SK-N-SH (cell line): ENCODE results near the gene PLAC1. TPM values are rescaled to one million over a fixed set of nuclear protein-coding genes. Genes with fewer than 3 reads are reported as not detected.

Source experiments
- CTCF ChIA-PET: fragments of 300-600, 350-600 bp; formaldehyde crosslinking; extraction: SDS; loops from one replicate; lab custom pipeline; 2021; lab: Yijun Ruan, JAX
- POLR2A ChIA-PET: fragments of 350-600 bp; sonication (Branson Sonifier 250); formaldehyde crosslinking; extraction: SDS; loops from one replicate; lab custom pipeline; 2020; ENCODE audit warnings: antibody characterized with exemption, inconsistent platforms; lab: Yijun Ruan, JAX
- DNase-seq: peaks from one replicate; pipeline ENCODE4 v3.0.0; 2012
- H2AFZ ChIP-seq: fragments of 200-600 bp; sonication (generic); 2 replicates; pipeline ENCODE4 v1.8.1; 2016; ENCODE audit warnings: antibody characterized with exemption, mild to moderate bottlenecking, low read depth
- H3F3A ChIP-seq: fragments of 200-600 bp; sonication (generic); replicated peaks from 2 replicates; pipeline ENCODE3; 2016; ENCODE audit warnings: antibody characterized with exemption, mild to moderate bottlenecking; ENCODE audit not compliant: insufficient read depth
- H3K27ac ChIP-seq, 2 experiments: fragments of 200-500 bp in 1 of 2; fragments of 200-600 bp in 1 of 2; sonication (Bioruptor generic) in 1 of 2; sonication (generic), shearing (Covaris generic) in 1 of 2; 2 replicates each; pipeline versions ENCODE4 v1.5.1 to v1.6.1; 2014 to 2016; ENCODE audit warnings: low read depth in 2 of 2, inconsistent platforms in 1 of 2, low read length in 1 of 2, mild to moderate bottlenecking in 1 of 2, mixed read lengths in 1 of 2
- H3K27me3 ChIP-seq: fragments of 200-600 bp; sonication (generic), shearing (Covaris generic); 2 replicates; pipeline ENCODE4 v1.6.1; 2016; ENCODE audit warnings: mixed run types; ENCODE audit not compliant: insufficient read depth
- H3K36me3 ChIP-seq, 2 experiments: fragments of 200-500 bp in 1 of 2; fragments of 200-600 bp in 1 of 2; sonication (Bioruptor generic) in 1 of 2; sonication (generic) in 1 of 2; replicated peaks in 1 of 2; 2 replicates each; pipeline versions ENCODE3 to v1.5.1; 2014 to 2016; ENCODE audit warnings: low read length in 1 of 2, mild to moderate bottlenecking in 1 of 2; ENCODE audit not compliant: insufficient read depth in 2 of 2, control insufficient read depth in 1 of 2
- H3K4me1 ChIP-seq, 2 experiments: fragments of 200-500 bp in 1 of 2; fragments of 200-600 bp in 1 of 2; sonication (Bioruptor generic) in 1 of 2; sonication (generic), shearing (Covaris generic) in 1 of 2; 2 replicates each; pipeline versions ENCODE4 v1.5.1 to v1.6.1; 2014 to 2016; ENCODE audit warnings: low read depth in 1 of 2, low read length in 1 of 2, mixed run types in 1 of 2; ENCODE audit not compliant: insufficient read depth in 2 of 2, control insufficient read depth in 1 of 2
- H3K4me2 ChIP-seq: fragments of 200-600 bp; sonication (generic), shearing (Covaris generic); 2 replicates; pipeline ENCODE4 v1.6.1; 2017; ENCODE audit warnings: mixed run types
- H3K4me3 ChIP-seq, 2 experiments: fragments of 200-500 bp in 1 of 2; fragments of 200-600 bp in 1 of 2; sonication (Bioruptor generic) in 1 of 2; sonication (generic), shearing (Covaris generic) in 1 of 2; 2 replicates each; pipeline versions ENCODE4 v1.5.1 to v1.8.1; 2014 to 2016; ENCODE audit warnings: low read depth in 2 of 2, inconsistent platforms in 1 of 2, low read length in 1 of 2, mild to moderate bottlenecking in 1 of 2, mixed read lengths in 1 of 2, moderate library complexity in 1 of 2
- H3K79me2 ChIP-seq: fragments of 200-600 bp; sonication (generic); 2 replicates; pipeline ENCODE4 v1.8.1; 2017; ENCODE audit warnings: mild to moderate bottlenecking; ENCODE audit not compliant: insufficient read depth
- H3K9ac ChIP-seq: fragments of 200-600 bp; sonication (generic); 2 replicates; pipeline ENCODE4 v1.6.1; 2017; ENCODE audit warnings: mixed run types
- H3K9me2 ChIP-seq: fragments of 200-600 bp; sonication (generic); 2 replicates; pipeline ENCODE4 v1.6.1; 2017; ENCODE audit warnings: mixed run types
- H3K9me3 ChIP-seq: fragments of 200-600 bp; sonication (generic); 2 replicates; pipeline ENCODE4 v1.6.1; 2017; ENCODE audit warnings: mixed run types, mild to moderate bottlenecking, moderate library complexity
- H4K20me1 ChIP-seq: fragments of 200-600 bp; sonication (generic); 2 replicates; pipeline ENCODE4 v1.6.1; 2017; ENCODE audit warnings: mild to moderate bottlenecking, mixed run types; ENCODE audit not compliant: insufficient read depth
- EP300 ChIP-seq, 2 experiments: IDR thresholded peaks; 2 replicates each; pipeline versions ENCODE4 v1.4.0 to v1.6.1; 2012; ENCODE audit warnings: borderline replicate concordance in 1 of 2, low read depth in 1 of 2, low read length in 1 of 2
- FOSL2 ChIP-seq: IDR thresholded peaks from 2 replicates; pipeline ENCODE4 v1.4.0; 2012; ENCODE audit warnings: low read depth, mild to moderate bottlenecking, moderate library complexity, borderline replicate concordance
- FOXM1 ChIP-seq: IDR thresholded peaks from 2 replicates; pipeline ENCODE4 v1.4.0; 2012; ENCODE audit warnings: low read depth, mild to moderate bottlenecking
- GABPA ChIP-seq: IDR thresholded peaks from 2 replicates; pipeline ENCODE4 v1.4.0; 2012; ENCODE audit warnings: low read depth, mild to moderate bottlenecking
- IRF3 ChIP-seq: fragments of 150-350 bp; IDR thresholded peaks from 2 replicates; pipeline ENCODE4 v1.6.1; 2016; ENCODE audit warnings: mild to moderate bottlenecking, low read depth, low read length
- JUND ChIP-seq: IDR thresholded peaks from 2 replicates; pipeline ENCODE4 v1.4.0; 2012
- MAX ChIP-seq: IDR thresholded peaks from 2 replicates; pipeline ENCODE4 v1.4.0; 2012; ENCODE audit warnings: low read depth
- MXI1 ChIP-seq: IDR thresholded peaks from 2 replicates; pipeline ENCODE4 v1.6.1; 2012; ENCODE audit warnings: mild to moderate bottlenecking, low read depth, low read length, improper control_type of control experiment
- NFIC ChIP-seq: IDR thresholded peaks from 2 replicates; pipeline ENCODE4 v1.4.0; 2012; ENCODE audit warnings: borderline replicate concordance
- NRF1 ChIP-seq: IDR thresholded peaks from 2 replicates; pipeline ENCODE4 v1.6.1; 2012; ENCODE audit warnings: low read depth, mild to moderate bottlenecking, low read length
- PBX3 ChIP-seq: IDR thresholded peaks from 2 replicates; pipeline ENCODE4; 2012
- POLR2AphosphoS5 ChIP-seq: IDR thresholded peaks from 2 replicates; pipeline ENCODE4 v1.6.1; 2012; ENCODE audit warnings: low read depth, low read length
- RAD21 ChIP-seq: IDR thresholded peaks from 2 replicates; pipeline ENCODE4 v1.6.1; 2012; ENCODE audit warnings: mild to moderate bottlenecking, low read length
- SMC3 ChIP-seq: IDR thresholded peaks from 2 replicates; pipeline ENCODE4 v1.6.1; 2012; ENCODE audit warnings: low read depth, low read length, improper control_type of control experiment
- TAF1 ChIP-seq: IDR thresholded peaks from 2 replicates; pipeline ENCODE4 v1.6.1; 2012; ENCODE audit warnings: low read depth, mild to moderate bottlenecking, low read length, moderate library complexity, borderline replicate concordance
- TCF12 ChIP-seq: IDR thresholded peaks from 2 replicates; pipeline ENCODE4 v1.4.0; 2012
- USF2 ChIP-seq: fragments of 150-350 bp; IDR thresholded peaks from 2 replicates; pipeline ENCODE4 v1.6.1; 2017; ENCODE audit warnings: antibody characterized with exemption, low read length, low read depth, borderline replicate concordance
- WGBS: methylation state at CpG from one replicate; pipeline ENCODE4 v1.1.6; 2017; ENCODE audit warnings: low lambda C conversion rate; 5-methylcytosine and 5-hydroxymethylcytosine counted together
- polyA plus RNA-seq, 3 experiments: library from polyadenylated mRNA; depleted of rRNA; stranded (reverse); fragments of >200 nt; gene quantifications; 2 replicates each; pipeline ENCODE4 v1.2.3, GENCODE V29; 2012

Gene PLAC1
- polyA plus RNA-seq, 1 of the 3 experiments (the other 2 are of a cell fraction), result 50.9 TPM

GRCh38 chrX:134645936-134646543 lies 12.2 kb downstream of the PLAC1 start:
- Histone ChIP-seq H3K36me3 (no peaks in the 10 kb centered on the region), H3F3A (no peaks in the 10 kb centered on the region), H3K27ac (no peak overlapping the region), H2AFZ (no peak overlapping the region), H4K20me1 (no peaks in the 10 kb centered on the region), H3K27me3 (no peaks in the 10 kb centered on the region), H3K4me3 (no peak overlapping the region), H3K9me2 (no peaks in the 10 kb centered on the region), H3K4me2 (no peak overlapping the region), H3K9me3 (no peaks in the 10 kb centered on the region), H3K4me1 (no peaks in the 10 kb centered on the region; a peak in 1 of 4 replicates), H3K9ac (no peak overlapping the region), H3K79me2 (no peaks in the 10 kb centered on the region)
- WGBS, result 78% methylated on average over 6 of the region's 6 CpGs
- CTCF ChIA-PET, result interaction anchor here (1.4 kb wide), 1 partner anchor 20 kb away, joined by 3 read pairs; no protein-coding TSS in a partner anchor
- TF ChIP-seq RAD21 (no peak), POLR2AphosphoS5 (no peak), TAF1 (no peak), GABPA (no peak), NRF1 (no peak), MXI1 (no peak), MAX (no peak), JUND (no peak), SMC3 (no peak)
- DNase-seq, result no peak
- POLR2A ChIA-PET, result no interaction called here

- no peak overlapping the region for H3K4me2 ChIP-seq
- H3K4me3 ChIP-seq, result no peak overlapping the region
- no peaks in the 10 kb centered on the region for H3K9me3 ChIP-seq
- CTCF ChIA-PET, result no interaction called here
- no peak overlapping the region for H2AFZ ChIP-seq
- H3K27ac ChIP-seq, result peak overlapping the region in 1 of 2 experiments; percentile 50; a peak in 1 of 4 replicates
- TF ChIP-seq PBX3, result peak; percentile 90
- no peak for TF ChIP-seq IRF3
- TF ChIP-seq NFIC, result peak; percentile 44; the same call in 1 of the 2 replicates
- TF ChIP-seq FOXM1, result no peak
- peak; percentile 74 for TF ChIP-seq TCF12
- peak; percentile 13; the same call in 1 of the 2 replicates for TF ChIP-seq FOSL2
- TF ChIP-seq EP300 (IDR thresholded peaks at IDR 0.05; ENCODE audit: borderline replicate concordance in 1 of 2, low read depth in 1 of 2, low read length in 1 of 2), result peak; percentile 39 to 71; a peak in 3 of 4 replicates
- no peak for TF ChIP-seq USF2
- TF ChIP-seq JUND, result peak; percentile 41; the same call in 1 of the 2 replicates
- no peaks in the 10 kb centered on the region for H4K20me1 ChIP-seq
- H3K4me1 ChIP-seq, result no peaks in the 10 kb centered on the region; a peak in 1 of 4 replicates
- no peaks in the 10 kb centered on the region for H3K9me2 ChIP-seq
- WGBS, result 56% methylated on average over 1 of the region's 1 CpG
- no peaks in the 10 kb centered on the region for H3F3A ChIP-seq
- H3K27me3 ChIP-seq, result no peaks in the 10 kb centered on the region
- no peak overlapping the region for H3K9ac ChIP-seq
- H3K79me2 ChIP-seq, result no peaks in the 10 kb centered on the region
- no peaks in the 10 kb centered on the region for H3K36me3 ChIP-seq
- POLR2A ChIA-PET, result no interaction called here
- no peak for DNase-seq
Measured at GRCh38 chrX:134642386-134642785, 15.9 kb downstream of the PLAC1 start.
